TTC549 (cell line): ENCODE measurements around the gene PBX1.

Source experiments
- FAIRE-seq: peaks from 2 replicates; lab custom pipeline; 2012; peaks lifted over from hg19 to GRCh38; lab: Jason Lieb, UNC

The PBX1 gene

DNA sequence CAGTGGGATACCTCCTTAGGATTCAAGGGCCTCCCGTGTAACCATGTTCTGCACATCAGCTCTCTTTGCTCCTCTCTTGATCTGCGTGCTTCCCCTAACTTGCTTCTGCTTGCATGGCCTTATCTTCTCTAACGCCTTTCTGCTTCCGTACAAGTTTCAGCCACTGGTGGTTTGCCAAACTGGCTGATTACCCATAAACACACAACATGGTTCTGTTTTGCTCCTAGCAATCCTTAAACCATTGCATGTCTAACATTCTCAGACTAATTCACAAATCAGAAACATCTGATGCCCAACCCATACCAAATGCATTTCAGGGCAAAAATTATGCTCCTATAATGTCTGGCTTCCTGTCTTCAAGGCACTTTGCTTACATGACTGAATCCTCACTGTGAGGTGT is 166.4 kb downstream of the PBX1 start:
- no peak for FAIRE-seq

DNA sequence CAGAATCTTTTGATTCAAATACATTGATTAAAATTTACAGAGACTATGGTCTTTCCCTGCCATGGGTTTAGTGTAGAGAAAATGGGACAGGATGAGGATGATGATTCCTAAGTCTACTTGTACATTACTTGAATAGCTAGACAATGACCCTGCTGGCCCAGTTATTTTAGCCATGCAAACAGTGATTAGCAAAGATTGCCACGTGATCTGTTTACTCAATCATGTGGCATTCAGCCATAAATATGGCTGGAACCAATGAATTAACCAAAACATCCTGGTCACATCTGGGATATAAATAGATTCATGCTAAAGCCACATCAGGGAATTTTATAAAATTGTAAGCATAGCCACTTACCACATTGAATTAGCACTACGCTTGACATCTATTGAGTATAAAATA is 167.3 kb downstream of the PBX1 start:
- no peak for FAIRE-seq

DNA sequence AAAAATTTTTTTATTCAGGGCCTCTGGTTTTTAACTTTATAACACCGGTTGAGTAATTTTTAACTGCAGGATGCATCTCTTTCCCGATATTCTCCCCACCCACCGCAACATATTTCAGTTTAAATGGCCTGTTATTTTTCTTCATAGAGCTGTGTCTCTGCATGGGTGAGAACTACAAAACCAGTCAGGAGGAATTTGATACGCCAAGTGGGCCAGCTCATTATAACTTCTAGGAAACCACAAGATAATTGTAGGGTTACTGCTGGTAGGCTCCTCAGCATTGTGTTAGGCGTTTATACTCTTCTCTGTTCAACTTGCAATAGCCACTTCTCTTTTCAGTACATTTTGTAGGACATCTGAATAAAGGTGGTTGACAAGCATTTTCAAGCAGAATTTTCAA is 169.7 kb downstream of the PBX1 start:
- no peak for FAIRE-seq

DNA sequence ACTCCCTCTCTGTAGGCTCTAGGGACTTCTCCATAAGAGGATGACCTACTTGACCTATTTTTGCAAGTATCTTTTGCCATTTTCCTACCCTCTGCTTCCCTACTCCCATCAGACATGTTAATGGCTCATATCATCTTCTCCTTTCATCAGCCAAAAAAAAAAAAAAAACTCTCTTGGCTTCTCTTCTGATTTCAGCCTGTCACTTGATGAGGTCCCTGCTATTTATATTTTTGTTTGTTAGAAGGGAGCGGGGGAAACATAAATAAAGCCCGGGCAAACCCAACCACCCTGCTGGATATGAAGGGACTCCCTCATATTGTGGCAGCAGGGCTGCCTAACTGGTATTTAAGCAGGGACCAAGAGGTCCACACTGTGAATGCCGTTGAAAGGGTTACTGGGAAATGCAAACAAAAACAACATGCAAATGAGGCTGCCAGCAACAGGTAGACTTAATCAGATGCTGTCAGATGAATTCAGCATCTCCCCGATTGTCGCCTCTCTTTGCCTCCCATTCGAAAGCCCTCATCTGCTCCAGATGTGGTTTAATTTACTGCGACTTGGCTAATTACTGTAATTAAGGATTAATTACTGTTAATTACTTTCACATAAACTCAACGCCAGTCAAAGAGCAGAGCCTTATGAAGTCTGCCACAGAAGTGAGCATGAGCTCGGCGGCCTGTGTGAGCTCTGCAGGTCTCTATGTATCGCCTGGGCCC is 172.3 kb downstream of the PBX1 start:
- no peak for FAIRE-seq

DNA sequence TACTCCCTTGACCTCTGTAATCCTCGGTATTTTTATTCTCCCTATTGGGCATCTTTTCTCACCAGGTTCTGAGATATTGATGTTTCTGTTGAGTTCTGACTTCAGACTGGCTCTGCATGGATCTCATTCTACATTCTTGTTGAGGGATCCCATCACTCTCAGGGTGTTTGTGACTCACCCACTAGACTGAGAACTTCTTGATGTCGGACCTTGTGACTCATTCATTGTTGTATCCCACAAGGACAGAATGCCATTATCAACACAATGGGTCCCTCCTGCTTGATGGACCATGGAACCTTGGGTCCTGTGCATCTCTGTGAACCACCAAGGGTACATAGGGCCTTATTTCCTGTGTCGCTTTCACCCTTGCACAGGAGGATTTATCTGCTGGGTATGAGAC is 174.1 kb downstream of the PBX1 start:
- no peak for FAIRE-seq

DNA sequence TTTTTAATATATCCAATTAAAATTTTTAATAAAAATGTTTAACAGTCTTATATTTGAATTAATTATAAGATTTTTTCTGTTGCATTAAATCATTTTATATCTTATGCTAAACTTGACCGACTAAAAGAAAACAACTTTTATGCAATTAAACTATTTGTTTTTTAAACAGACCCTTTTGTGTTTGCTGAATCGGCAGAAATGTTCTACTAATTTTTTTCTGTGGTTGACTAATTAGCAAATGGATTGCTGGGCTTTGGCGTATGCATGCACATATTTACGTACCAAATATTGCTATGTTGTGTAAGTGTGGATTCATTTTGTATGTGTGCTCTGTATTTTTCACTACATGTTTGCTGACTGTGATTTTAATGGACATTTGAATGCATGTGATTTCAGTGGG is 174.8 kb downstream of the PBX1 start:
- FAIRE-seq, result peak; percentile 81

DNA sequence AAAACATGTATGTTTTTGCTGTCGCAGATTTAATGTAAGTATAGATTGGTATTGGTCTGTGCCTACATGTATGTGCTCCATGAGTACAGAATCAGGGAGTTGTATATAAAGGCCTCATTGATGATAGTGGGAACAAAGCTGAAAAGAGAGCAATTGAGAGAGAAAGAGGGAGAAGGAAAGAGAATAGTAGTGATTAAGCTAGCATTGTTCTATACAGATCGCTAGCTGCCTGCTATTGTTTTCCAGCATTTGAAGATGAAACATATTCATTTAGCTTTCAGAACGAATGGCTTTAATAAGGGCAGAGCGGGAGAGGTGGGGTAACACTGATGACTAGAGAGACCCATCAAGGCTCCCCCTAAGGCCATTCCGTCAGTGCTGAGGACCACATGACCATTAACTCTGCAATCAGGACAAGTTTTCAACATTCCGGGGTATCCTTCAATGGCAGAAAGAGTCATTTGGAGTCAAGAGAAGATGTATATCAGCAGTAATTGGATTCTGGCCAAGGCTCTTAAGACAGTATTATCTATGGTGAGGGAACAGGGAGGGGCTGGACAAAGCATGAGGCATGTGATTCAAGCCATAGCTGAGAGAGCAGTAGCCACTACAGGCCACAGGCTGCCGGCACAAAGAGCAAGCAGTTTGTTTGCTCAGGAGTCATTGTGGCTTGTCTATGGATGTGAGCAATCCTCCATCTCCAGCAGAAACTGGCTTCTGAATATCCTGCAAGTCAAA is 176.5 kb downstream of the PBX1 start:
- no peak for FAIRE-seq

DNA sequence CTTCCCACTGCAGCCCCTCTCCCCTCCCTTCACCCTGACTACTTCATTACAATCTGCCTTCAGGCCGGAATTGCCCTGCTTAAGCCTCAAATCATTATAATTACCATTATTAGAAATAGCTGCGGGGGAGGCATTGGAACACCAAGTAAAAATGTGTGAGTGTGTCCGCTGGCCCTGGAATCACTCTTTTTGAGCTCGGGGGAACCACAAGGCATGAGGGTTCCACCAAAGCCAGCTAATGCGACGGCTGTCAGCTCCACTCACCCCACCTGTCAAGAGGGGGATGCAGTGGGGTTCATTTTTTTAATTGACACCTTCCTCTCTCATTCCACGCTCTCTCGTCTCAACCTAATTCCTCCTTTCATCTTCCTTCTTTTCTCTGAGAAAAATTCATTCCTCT is 177.2 kb downstream of the PBX1 start:
- FAIRE-seq, result no peak

DNA sequence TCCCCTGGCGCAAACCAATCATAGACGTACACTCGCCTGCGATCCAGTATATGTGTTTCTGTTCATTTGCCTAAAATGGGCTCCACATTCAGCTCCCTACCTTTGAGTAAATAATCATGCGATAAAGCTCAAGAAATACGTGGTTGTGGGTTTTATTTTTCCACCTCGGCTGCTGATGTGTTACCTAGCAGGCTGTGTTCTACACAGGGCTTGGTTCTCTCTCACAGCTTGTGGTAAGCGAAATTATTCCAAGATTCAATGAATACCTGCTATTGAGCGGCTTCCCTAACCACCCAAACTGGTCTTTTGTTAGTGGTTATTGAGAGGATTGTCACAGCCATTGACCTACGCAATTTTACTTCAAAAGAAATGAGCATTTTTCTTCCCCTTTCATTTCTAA is 180.2 kb downstream of the PBX1 start:
- no peak for FAIRE-seq

DNA sequence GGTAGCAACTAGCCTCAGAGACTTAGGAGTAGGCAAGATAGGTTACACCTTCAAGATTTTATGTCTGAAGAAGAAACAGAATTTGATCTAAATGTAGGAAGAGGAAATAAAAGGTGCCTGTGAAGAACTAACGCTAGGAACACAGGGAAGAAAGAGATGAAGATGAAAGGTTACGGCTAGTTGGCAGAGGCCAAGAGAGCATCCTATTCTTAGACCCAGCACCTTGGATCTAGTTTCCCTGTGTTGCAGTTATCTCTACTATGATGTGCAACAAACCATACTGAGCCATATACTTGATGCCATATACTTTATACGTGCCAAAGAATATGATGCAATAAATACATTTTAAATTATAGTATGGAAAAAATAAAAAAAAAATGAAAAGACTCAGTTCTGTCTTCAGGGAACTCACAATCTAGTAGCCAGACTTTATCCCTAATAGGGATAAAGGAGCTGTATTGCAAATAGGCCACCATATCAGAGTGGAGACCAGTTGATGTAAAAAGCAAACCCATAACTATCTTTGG is 181.1 kb downstream of the PBX1 start:
- FAIRE-seq, result no peak

DNA sequence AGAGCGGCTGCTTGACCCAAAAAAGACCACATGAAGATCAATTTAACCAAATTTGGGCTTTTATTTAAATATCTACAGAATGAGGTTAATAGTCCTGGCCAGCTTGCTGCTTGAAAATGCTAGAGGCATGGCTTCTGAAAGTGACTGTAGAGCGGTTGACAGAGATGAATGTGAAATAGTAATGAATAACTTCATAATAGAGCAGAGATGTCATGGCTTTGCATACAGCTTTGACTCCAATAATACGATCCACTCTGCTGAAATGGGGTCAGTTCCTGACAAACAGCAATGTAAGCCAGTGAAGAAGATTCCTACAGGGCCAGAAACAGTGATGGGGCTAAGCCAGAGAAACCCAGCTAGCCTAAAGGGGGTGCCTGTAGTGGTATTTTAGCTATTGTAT is 183.8 kb downstream of the PBX1 start:
- no peak for FAIRE-seq

DNA sequence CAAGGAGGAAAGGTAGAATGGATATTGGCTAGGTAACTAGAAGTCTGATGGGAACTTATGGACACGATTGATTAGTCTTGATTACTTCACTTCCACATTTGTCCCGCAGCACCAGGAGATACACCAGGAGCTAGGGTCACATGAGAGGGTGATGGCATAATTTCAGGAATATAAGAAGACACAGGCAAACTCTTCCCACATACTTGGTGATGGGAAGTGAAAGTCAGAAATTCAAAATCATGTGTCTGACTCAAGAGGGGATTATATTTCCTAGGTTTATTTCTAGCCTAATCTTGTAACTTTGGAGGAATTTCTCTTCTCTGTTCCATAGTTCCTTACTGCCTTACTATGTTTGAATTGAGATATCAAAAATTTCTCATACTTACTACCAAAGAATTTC is 185.0 kb downstream of the PBX1 start:
- FAIRE-seq, result no peak

DNA sequence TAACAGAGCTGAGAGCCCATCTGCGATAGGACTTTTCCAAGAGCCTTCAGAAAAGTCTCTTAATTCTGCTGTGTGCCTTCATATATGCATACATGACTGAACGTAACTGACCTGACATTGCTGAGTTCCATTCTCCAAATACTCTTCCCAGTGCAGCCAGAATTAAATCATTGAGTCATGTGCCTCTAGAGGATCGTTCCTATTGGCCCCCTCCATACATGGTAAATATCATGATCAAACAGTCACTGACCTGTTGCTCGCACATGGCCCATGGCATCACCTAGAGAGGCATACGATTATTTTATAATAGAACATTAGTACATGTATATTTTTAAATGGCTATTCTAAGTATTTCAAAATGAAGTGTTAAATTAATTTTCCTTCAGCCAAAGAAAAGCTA is 186.8 kb downstream of the PBX1 start:
- FAIRE-seq, result no peak

DNA sequence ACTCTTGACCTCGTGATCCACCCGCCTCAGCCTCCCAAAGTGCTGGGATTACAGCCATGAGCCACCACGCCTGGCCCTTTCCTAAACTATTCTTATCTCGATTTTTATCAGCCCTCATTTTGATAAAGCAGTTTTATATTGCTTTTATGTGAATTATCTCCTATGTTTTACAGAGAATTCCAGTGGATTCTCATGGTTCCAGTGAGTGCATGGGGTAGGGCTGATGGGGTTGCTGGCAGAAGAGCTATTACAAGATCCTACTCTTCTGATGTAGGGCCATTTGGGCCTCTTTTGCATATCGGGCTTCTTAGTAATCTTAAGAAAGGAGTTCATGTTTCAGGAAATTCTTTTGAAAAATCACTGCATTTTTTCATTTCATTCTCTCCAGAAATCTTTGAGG is 187.6 kb downstream of the PBX1 start:
- no peak for FAIRE-seq

DNA sequence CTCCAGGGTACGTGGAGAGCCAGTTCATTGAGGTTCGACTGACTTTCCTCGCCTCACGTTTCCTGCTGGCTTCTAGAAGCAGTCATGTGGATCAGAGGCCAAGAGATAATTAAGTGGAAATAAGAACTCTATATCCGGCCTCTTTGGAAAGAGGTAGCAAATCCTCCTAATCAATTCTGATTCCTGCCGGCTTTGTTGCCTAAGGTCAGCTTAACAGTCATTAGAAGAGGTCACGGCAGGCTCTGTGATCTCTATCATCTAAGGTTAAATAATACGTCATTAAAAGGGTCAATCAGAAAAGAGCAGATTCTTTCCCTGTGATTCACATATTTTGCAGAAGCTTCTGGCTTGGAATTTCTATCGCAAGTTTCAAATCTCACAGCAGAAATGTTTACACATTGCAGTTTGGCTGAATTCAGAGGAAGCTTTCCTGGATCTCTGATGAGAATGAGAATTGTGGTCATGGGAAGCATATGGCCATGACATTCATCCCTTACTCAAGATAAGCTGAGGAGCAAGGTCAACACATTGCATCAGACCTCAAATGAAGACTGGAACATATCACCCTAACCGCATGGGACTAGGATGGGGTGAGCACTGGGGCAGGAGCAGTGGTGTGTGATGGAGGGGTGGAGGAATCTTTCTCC is 189.4 kb downstream of the PBX1 start:
- FAIRE-seq, result no peak

DNA sequence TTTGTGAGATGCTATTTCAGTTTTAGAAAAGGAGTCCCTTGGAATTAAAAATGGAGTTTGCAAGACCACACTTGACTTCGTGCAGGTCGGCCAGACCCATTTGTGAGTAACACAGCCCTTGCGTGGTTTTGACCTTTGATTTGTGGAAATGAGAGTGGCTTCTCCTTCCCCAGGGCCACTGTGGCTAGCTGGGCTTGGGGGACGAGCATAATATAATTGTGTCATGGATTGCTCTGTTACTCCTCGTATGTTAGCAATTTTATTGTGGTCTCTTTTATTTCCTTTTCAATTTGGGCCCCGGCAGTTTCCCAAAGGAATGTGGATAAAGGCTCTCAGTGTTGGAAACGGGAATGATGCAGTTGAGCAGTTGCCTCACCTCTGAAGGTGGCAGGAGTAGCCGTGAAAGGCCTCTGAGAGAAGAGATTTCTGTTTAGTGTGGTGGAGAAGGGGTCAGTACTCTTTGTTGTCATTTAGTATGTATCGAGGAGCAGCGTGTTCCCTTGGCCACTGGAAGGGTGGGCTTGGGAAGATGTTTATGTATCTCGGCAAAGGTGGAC is 194.6 kb downstream of the PBX1 start:
- no peak for FAIRE-seq

DNA sequence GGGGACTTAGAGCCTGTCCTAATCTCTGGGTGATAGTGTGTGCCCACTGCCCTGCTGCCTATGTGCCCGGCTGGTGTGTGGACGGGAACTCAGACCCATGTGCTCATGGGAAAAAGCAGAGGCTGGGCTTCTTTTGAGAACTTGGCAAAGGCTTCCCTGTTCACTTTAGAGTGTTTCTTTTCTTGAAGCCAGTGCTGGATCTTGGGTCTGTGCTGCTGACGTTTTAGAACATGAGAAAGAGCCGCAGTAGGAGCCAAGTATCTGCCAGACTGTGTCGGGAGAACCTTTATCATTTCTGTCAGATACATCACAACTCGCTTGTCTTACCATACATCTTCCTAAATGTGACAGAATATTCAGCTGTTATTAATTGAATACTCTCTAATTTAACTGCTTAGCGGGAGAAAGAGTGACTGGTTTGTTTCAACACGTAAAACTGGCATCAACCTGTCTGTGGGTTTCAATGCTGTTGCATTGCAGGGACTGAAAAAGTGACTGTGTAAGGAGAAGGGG is 195.2 kb downstream of the PBX1 start:
- FAIRE-seq, result no peak

DNA sequence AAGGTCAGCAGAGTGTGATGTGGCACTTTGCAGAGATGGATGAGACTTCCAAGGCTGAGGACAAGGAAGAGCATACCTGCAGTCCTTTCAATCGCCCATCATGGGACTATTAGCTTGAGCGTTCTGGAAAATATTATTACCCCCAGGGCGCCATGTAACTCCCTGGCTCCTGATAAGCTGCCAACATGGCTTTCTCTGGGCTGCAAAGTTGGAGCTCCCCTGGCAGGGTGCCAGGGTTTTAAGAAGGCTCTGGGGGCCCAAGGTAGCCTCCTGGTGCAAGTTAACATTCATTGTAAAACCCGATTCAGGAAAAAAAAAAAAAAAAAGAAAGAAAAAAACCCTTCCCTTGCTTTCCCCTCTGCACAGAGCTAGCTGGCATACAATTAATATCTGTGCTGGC is 196.7 kb downstream of the PBX1 start:
- FAIRE-seq, result no peak

DNA sequence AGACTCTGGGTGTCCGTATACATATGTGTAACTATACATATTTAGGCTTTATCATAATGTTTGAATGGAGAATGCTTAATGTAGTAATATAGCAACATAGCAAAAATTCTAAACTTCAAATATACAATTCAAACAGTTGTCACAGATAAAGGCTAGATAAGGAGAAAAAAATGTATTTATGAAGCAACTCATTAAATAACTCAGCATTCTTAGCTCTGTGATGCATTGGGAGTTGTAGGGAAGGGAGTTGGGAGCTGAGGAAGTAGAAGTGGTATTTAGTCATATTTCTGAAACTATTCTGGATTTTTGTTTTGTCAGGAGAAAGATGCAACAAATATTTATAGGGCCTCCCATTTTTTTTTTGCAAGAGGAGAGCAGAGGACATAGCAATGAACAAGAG is 197.8 kb downstream of the PBX1 start:
- FAIRE-seq, result peak; percentile 38

DNA sequence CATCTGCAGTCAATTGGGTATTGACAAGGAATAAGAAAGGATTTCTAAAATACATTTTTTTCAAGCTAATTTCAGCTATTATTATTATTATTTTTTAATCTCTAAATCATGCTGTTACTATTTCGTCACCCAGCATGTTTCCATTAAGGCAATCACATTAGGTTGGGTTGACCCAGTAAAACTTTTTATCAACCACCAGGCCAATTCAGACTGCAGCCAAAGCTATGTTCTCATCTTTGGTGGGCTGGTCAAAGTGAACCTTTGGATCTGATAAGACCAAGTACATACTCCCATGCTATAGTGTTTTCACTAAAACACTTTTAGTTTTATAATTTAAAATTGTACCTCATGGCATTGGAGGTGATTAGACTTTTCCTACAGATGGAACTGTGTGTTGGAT is 198.6 kb downstream of the PBX1 start:
- FAIRE-seq, result no peak

DNA sequence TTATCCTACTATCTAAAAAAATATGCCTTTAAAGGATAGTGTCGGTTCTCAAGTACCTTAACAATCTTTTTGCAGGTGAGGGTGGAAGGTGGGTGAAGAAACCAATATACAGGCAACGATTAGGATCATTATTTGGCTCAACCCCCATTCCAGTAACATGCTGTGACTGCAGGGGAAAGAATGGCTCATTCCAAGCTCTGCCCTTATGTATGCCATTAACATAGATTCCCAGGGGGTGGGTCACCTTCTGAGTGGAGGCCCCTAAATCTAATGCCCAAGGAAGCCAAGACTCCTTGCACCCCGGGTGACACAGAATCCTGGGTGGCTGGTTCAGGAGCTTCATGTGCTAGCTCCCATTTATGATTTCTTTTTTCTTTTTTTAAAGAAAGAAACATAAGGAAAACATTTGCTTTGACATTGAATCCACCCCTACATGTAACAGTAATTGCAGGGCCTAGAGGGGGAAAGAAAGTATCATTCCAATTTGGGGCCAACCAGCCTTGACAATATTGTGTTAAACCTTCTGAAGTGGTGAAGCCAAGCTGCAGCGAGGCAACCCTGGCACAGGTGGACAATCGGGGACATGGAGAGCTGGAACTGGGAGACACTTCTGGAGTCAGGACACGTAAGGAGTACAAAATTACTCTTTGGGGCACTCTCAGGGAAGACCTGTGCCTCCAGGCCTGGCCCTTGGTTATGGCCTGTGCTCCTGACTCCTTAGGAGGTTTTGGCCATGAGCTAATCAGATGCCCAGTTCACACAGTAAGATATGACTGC is 200.3 kb downstream of the PBX1 start:
- FAIRE-seq, result no peak

DNA sequence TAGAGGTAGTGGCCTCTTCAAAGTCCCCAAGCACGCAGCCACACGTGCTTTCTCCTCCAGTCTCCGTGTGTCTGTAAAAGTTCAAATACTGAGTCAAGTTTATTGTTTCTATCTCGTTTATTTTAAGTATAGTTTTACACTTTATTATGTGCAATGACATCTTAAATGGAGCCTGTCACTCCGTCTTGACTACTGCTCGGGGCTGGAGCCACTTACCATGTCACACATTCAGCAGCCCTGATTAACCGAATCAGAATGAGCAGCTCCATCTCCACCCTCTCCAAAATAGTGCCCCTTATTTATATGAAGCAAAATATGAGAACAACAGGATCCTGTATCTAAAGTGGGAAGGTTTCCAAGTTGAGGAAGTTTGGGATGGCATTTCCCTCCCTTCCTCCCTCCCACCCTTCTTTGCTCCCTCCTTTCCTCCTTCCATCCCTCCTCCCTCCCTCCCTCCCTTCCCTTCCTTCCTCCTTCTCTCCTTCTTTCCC is 201.0 kb downstream of the PBX1 start:
- no peak for FAIRE-seq
